Parathyroid adenoma (tissue), 2 donors: ENCODE measurements around the gene DNAH2.

Experiments
- H2AFZ ChIP-seq: fragments of 300-600 bp; sonication (generic); one replicate; pipeline ENCODE4 v1.7.0; 2017; ENCODE audit warnings: antibody characterized with exemption, mild to moderate bottlenecking
- H3K27ac ChIP-seq: fragments of 300-600 bp; sonication (generic); one replicate; pipeline ENCODE4 v1.7.0; 2017
- H3K27me3 ChIP-seq: fragments of 300-600 bp; sonication (generic); one replicate; pipeline ENCODE4 v1.7.0; 2017; ENCODE audit warnings: low read length; ENCODE audit not compliant: control insufficient read depth, insufficient read depth
- H3K36me3 ChIP-seq: fragments of 300-600 bp; sonication (generic); one replicate; pipeline ENCODE4 v1.7.0; 2017; ENCODE audit warnings: low read length; ENCODE audit not compliant: control insufficient read depth, insufficient read depth
- H3K4me1 ChIP-seq: fragments of 300-600 bp; sonication (generic); one replicate; pipeline ENCODE4 v1.7.0; 2017; ENCODE audit warnings: control low read depth
- H3K4me2 ChIP-seq: fragments of 300-600 bp; sonication (generic); one replicate; pipeline ENCODE4 v1.7.0; 2017; ENCODE audit warnings: low read length
- H3K4me3 ChIP-seq: fragments of 300-600 bp; sonication (generic); one replicate; pipeline ENCODE4 v1.7.0; 2017; ENCODE audit warnings: low read depth, low read length
- H3K79me2 ChIP-seq: fragments of 300-600 bp; sonication (generic); one replicate; pipeline ENCODE4 v1.7.0; 2017; ENCODE audit warnings: control low read depth
- H3K9ac ChIP-seq: fragments of 300-600 bp; sonication (generic); one replicate; pipeline ENCODE4 v1.7.0; 2017; ENCODE audit warnings: mild to moderate bottlenecking
- H3K9me3 ChIP-seq: fragments of 300-600 bp; sonication (generic); one replicate; pipeline ENCODE4 v1.7.0; 2017; ENCODE audit warnings: low read length; ENCODE audit not compliant: control insufficient read depth
- TF ChIP-seq, protein P1 (sequence below): fragments of 300-600 bp; sonication (generic); IDR thresholded peaks from one replicate; pipeline ENCODE4 v1.7.0; 2017; ENCODE audit warnings: antibody characterized with exemption, mild to moderate bottlenecking
- donor health status: primary hyperparathyroidism.

Gene DNAH2

DNA sequence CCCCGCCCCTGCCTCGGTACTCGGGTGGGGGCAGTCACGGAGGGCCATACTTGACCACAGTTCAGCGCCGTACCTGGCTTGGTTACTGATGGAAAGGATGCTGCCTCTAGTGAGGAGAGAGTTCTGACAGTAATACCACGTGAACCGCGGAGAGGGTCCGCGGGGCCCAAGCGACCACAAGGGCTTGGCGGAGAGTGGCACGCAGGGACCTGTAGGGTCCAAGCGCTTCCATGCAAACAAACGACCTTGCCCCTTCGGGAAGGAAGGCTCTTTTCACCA is 125.7 kb downstream of the DNAH2 start:
- Histone ChIP-seq H3K4me2 (peak overlapping the region; percentile 75), H3K9me3 (no peaks in the 10 kb centered on the region), H3K9ac (peak overlapping the region; percentile 30), H3K79me2 (peaks cover 5% of the 10 kb centered on the region), H3K27me3 (no peaks in the 10 kb centered on the region), H3K4me1 (peaks cover 23% of the 10 kb centered on the region), H3K36me3 (no peaks in the 10 kb centered on the region), H3K4me3 (peak overlapping the region; percentile 88), H3K27ac (peak overlapping the region; percentile 98), H2AFZ (peak overlapping the region; percentile 3)
- TF ChIP-seq, protein P1, sequence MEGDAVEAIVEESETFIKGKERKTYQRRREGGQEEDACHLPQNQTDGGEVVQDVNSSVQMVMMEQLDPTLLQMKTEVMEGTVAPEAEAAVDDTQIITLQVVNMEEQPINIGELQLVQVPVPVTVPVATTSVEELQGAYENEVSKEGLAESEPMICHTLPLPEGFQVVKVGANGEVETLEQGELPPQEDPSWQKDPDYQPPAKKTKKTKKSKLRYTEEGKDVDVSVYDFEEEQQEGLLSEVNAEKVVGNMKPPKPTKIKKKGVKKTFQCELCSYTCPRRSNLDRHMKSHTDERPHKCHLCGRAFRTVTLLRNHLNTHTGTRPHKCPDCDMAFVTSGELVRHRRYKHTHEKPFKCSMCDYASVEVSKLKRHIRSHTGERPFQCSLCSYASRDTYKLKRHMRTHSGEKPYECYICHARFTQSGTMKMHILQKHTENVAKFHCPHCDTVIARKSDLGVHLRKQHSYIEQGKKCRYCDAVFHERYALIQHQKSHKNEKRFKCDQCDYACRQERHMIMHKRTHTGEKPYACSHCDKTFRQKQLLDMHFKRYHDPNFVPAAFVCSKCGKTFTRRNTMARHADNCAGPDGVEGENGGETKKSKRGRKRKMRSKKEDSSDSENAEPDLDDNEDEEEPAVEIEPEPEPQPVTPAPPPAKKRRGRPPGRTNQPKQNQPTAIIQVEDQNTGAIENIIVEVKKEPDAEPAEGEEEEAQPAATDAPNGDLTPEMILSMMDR: no peak

DNA sequence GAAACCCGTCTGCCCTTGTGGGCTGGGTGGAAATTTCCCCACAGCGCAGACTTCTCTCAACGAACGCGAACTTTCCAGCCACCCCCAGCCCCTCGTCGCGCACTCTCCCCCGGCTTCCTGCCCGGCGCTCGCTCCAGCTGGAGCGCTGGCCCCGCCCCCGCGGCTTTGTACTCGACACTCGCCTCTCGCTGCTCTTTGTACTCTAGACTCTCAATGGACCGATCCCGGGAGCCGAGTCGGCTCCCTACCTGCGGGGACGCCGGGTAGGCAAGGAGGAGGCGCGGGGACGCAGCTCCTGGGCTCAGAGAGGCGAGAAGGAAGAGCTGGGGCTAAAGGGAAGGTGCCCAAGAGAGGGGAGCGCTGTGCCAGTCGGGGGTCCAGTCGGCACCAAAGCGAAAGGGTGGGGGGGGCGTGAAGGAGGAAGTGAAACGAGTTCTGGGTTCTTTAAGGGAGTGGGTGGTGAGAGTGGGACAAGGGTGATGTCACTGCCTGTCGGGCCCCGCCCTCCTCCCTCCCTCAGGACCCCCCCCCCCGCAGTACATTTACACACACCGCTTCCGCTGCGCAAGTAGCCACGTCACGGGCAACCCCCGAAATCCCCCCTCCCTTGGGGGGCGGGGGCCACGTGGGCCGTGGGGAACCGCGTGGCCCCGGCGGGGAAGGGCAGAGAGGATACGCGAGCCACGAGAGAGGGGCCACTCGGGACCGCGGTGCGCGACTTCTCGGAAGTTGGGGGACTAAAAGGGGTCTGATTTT is 126.2 kb downstream of the DNAH2 start:
- Histone ChIP-seq H3K9me3 (no peaks in the 10 kb centered on the region), H3K4me2 (peak overlapping the region; percentile 75), H3K4me1 (peaks cover 19% of the 10 kb centered on the region), H3K27me3 (no peaks in the 10 kb centered on the region), H3K36me3 (no peaks in the 10 kb centered on the region), H3K79me2 (peaks cover 5% of the 10 kb centered on the region), H3K4me3 (peak overlapping the region; percentile 88), H2AFZ (peak overlapping the region; percentile 81), H3K27ac (peak overlapping the region; percentile 98), H3K9ac (peak overlapping the region; percentile 1)
- TF ChIP-seq, protein P1: no peak

DNA sequence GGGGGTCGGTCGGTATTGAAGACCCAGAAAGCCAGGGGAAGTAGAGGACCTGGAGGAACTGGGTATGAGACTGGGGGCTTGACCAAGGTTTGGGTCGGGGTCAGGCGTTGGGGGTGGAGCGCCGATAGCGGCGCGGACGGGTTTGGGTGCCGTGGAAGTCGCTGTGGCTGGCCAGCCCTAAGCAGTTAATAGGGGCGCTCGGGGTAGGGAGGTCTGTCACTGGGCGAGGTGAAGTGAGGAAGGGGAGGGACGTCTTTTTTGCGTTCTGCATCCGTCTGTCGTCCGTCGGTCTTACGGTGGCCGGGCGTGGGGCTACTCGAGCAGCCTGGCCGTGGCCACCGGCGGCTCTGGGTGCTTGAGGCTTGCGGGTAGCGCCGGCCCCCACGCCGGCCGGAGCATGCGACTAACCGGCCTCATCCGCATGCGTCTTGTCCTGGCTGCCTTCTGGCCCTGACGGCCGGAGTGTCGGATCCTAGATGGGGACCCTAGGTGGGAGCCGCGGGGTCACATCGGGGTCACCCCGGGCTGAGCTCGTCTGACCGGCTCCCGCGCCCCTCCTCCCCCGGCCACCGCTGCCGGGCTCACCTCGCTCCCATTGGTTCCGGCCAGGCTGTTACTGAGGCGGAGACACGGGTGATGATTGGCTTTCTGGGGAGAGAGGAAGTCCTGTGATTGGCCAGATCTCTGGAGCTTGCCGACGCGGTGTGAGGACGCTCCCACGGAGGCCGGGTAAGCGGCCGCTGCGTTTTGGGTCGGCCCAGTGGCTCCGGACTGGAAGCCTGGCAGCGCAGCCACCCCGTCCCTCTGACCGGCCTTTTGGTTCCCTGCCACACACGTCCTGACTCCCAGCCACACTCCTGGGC is 127.0 kb downstream of the DNAH2 start:
- Histone ChIP-seq H3K27ac (peak overlapping the region; percentile 98), H3K9me3 (no peaks in the 10 kb centered on the region), H3K4me1 (peaks cover 14% of the 10 kb centered on the region), H3K4me3 (peak overlapping the region; percentile 88), H3K79me2 (peaks cover 3% of the 10 kb centered on the region), H3K36me3 (no peaks in the 10 kb centered on the region), H3K9ac (peak overlapping the region; percentile 71), H3K27me3 (no peaks in the 10 kb centered on the region), H2AFZ (peak overlapping the region; percentile 81), H3K4me2 (peak overlapping the region; percentile 75)
- TF ChIP-seq, protein P1: no peak

DNA sequence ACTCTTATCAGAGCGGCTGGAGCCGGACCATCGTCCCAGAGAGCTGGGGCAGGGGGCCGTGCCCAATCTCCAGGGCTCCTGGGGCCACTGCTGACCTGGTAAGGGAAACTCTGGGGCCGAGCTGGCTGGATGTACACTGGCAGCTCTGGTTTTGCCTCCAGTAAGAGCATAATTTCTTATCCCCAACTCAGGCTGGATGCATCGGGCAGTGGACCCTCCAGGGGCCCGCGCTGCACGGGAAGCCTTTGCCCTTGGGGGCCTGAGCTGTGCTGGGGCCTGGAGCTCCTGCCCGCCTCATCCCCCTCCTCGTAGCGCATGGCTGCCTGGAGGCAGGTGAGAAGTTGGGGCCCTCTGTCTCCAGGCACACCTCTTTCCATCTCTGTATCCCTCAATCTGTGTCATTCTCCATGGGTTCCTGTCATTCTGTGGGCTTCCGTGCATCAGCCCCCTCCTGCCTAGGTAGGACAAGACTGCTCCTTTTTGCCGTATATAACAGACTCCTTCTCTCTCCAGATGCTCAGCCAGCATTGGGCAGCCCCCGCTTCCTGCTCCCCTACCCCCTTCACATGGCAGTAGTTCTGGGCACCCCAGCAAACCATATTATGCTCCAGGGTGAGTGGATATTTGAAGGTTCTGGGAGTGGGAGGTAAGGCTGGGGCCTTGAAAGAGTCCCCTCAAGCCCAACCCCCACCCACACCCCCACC is 128.0 kb downstream of the DNAH2 start:
- H3K4me1 ChIP-seq: peaks cover 7% of the 10 kb centered on the region
- peak overlapping the region; percentile 98 for H3K27ac ChIP-seq
- no peaks in the 10 kb centered on the region for H3K27me3 ChIP-seq
- H3K4me2 ChIP-seq: peak overlapping the region; percentile 75
- TF ChIP-seq, protein P1: no peak
- H3K79me2 ChIP-seq: peaks cover 3% of the 10 kb centered on the region
- no peaks in the 10 kb centered on the region for H3K36me3 ChIP-seq
- peak overlapping the region; percentile 88 for H3K4me3 ChIP-seq
- no peaks in the 10 kb centered on the region for H3K9me3 ChIP-seq
- peak overlapping the region; percentile 81 for H2AFZ ChIP-seq
- H3K9ac ChIP-seq: no peak overlapping the region
